ENCODE measurements around the gene CEP89.
"Not testable (repeated sequence)": the region's sequence is repeated elsewhere in the genome, so short reads cannot be mapped to it uniquely, and the experiment has no call there.

The CEP89 gene

DNA sequence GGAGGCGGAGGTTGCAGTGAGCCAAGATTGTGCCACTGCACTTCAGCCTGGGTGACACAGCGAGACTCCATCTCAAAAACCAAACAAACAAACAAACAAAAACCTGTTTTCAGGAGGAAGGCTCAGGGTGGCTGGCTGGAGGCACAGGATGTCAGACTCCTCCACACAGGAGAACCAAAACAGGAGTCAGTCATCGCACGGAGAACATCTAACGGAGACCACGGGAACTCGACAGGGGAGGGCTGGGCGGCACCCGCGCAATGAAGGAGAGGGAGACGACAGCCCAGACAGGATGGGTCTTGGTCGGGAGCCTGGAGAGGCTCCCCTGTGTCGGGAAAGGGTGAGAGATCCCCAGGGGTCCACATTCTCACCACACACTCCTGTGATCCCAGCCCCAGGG is 81.4 kb downstream of the CEP89 start:
- no peak for DNase-seq

DNA sequence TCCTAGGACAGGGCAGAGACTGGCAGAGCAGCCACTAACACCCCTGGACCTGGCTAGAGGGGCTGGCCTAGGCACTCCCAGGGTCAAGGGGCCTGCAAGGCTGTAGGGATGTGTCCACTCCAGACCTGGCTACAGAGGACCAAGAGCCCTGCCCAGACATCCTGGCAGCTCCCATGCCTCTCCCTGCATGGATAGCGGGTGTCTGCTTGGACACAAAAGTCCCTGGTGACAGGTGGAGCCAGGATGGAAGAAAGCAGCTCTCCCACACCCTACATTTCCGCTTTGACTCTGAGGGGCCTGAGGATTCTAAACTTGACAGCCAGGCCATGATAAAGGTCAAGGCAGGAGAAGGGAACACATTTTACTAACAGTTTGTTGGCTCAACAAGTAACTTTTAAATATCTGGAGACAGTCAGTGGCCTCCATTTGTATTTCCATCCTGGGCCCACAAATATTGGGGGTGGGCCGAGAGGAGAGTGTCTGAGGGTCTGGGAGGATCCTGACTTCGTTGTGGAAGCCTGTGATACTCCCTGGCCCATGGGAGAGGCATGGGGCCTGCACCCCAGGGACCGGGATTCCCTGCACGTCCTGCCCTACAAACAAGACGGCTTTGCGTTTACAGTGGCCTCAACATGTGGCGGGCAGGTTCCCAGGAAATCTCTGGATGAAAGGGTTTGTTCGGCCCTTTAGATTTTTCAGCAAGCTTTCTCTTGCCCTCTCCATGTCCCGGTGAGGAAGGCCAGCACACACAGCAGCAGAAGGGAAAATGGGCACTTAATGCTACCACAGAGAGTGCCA is 82.4 kb downstream of the CEP89 start:
- DNase-seq: no peak

DNA sequence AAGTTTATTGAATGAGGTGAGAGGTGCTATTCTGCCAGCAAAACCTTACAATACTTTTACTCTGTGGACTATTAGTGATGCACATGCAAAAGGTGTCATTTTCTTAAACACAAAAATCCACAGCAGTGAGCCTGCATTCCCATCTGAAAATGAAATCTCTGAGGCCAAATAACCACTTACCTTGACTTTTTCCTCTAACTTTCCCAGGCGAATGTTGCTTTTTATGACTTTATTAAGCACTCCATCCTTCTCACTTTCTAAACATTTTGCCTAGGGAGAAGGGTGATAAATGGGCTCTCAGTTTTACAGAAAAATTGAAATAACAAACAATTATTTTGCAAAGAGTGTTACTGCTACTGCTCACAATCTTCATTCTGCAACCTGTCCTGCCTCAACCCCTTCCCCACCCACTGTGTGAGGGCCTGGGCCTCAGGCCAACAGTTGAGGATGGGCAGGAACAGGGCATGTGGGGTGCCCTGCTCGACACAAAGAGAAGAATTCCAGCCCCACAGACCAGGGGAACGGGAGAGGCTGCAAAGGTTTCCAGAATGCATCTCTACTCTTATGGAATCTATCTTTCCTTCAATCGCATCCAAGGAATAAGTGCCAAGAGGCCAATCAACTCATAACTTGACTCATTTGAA is 84.1 kb downstream of the CEP89 start:
- DNase-seq: no peak

- no peak for DNase-seq
Observed at GRCh38 chr19:32886241-32886640, 85.5 kb downstream of the CEP89 start.

DNA sequence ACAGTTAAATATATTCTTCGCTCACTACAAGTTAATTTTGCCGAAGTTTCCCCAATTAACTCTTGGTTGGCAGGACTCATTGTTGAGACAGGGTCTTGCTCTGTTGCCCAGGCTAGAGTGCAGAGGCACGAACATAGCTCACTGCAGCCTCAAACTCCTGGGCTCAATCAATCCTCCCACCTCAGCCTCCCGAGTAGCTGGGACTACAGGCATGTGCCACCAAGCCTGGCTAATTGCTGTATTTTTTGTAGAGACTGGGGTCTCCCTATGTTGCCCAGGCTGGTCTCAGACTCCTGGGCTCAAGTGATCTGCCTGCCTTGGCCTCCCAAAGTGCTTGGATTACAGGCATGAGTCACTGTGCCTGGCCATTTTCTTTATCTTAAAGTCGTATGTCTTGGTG is 86.5 kb downstream of the CEP89 start:
- not testable (repeated sequence) for DNase-seq

DNA sequence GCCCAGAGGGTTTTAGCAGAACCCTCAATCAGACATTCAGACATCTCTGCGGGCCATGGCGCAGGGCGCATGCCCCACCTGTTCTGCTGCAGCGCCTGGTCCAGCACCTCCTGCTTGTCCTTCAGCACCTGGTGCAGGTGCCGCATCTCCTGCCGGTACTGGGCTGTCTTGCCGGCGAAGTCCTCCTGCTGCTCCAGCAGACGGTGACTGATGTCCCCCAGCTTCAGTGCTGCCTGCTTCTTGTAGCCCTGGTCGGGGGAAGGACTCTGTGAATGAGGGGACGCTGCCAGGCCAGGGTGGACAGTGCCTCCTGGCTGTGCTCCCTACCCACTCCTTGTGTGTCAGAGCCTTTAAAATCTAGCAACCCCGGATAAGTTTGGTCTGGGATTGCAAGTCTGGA is 90.0 kb downstream of the CEP89 start:
- DNase-seq: no peak

- no peak for DNase-seq
Observed at GRCh38 chr19:32880622-32881021, 91.1 kb downstream of the CEP89 start.

GRCh38 chr19:32879741-32880140 is 92.0 kb downstream of the CEP89 start:
- no peak for DNase-seq

DNA sequence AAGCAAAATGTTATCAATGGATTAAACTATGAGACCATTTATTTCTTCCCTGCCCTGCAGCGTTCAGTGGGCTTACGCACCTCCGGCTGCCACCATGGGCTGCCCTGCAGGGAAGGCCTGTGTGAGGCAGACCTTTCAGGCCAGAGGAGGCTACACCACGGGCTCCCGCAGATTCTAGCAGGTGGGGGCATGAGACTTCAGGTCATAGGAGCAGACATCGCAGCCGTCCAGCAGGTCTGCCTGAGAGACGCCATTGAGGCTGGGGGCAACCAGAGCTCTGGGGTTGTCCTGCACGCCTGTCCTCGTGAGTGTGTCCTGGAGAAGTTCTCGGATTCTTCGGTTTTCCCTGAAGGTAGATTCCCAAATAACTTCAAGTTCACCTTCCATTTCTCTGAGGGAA is 92.8 kb downstream of the CEP89 start:
- DNase-seq: no peak

DNA sequence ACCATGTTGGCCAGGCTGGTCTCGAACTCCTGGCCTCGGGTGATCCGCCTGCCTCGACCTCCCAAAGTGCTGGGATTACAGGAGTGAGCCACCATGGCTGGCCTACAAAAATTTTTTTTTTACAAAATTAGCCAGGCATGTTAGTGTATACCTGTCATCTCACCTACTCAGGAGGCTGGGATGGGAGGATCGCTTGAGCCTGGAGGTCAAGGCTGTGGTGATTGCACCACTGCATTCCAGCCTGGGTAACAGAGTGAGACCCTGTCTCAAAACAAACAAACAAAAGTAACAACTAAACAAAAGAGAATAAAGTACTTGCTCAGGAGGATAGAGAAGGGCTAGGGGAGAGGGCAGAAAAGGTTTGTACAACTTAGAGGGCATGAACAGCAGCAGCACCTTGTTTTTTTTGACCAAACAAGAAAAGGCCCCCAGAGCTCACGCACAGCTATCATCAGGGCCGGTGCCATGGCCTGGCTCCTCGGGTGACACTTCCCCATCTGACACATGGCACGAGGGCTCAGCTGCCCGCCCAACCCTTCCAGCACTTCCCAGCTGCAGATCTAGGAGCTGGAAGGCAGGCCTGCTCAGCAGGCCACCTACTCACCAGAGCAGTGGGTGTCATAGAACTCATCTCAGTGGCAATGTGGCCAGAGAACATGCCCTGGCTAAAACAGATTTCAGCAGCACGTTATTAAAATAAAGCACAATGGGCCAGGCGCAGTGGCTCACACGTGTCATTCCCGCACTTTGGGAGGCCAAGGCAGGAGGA is 93.6 kb downstream of the CEP89 start:
- no peak for DNase-seq

DNA sequence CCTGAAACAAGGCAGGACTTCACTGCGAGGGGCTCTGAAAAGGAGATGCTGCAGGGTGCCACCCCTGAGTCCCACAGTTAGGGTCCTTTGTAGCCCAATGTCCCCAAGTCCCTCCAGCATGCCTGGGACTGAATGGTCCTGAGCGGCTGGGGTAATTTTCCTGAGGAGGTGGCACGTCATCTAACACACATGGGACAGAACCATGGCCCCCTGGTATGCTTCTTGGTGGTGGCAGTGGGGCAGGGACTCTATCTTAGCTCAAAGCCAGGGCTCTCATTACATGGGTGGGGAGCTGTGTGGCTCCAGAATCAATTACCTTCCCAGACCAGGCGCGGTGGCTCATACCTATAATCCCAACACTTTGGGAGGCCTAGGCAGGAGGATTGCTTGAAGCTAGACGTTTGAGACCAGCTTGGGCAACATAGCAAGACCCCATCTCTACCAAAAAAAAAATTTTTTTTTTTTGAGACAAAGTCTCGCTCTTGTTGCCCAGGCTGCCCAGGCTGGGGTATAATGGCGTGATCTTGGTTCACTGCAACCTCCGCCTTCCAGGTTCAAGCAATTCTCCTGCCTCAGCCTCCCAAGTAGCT is 94.3 kb downstream of the CEP89 start:
- no peak for DNase-seq

- no peak for DNase-seq
Observed at GRCh38 chr19:32876919-32877285, 94.9 kb downstream of the CEP89 start.

GRCh38 chr19:32876236-32876918 is 95.4 kb downstream of the CEP89 start:
- no peak for DNase-seq

- no peak for DNase-seq
Observed at GRCh38 chr19:32875428-32875827, 96.3 kb downstream of the CEP89 start.

- no peak for DNase-seq
Observed at GRCh38 chr19:32874605-32875004, 97.2 kb downstream of the CEP89 start.

DNA sequence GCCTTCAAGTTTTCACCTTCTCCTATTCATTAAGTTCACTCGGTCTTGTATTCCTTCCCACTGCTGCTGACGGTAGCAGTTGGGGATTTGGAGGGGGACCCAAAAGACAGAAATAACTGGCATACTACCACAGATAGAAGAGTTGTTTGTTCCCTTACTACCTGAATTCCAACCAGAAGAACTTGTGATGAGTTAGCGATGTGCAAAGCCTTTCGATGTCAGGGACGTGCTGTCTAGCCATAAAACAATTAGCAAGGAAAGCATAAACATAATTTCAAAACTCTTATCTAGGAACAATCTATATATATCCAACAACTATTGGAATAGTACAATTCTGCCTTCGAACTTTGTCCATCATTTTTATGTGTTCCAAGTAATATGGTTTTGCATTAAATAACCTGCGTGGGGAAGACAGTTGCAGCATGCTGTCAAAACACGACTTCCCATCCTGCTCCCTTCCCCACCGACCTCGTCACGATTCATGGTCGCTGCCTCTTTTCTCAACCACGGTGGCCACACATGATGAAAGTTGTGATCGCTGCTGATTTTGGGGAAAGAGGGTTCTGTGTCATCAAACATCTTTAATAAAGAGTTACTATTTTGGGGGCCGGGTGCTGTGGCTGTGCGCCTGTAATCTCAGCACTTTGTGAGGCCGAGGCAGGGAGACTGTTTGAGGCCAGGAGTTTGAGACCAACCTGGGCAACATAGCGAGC is 98.4 kb downstream of the CEP89 start:
- no peak for DNase-seq

DNA sequence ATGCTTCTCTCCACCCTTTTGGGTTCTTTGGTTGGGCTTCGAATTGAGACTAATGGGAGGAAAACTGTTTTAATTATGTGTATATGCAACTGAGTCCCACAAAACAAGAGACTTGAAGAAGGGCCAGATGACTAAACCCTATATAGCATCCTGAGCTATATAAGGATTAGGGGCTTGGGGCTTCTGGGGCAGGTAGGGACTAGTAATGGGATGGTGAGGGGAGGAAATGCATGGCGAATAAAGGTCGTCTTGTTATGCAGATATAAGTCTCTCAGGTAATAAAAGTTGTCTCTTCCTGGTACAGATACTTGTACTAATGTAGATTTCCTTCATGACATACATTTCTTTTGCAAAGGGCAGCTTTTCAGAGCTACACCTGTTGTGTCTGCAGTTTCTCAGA is 99.4 kb downstream of the CEP89 start:
- DNase-seq: no peak

DNA sequence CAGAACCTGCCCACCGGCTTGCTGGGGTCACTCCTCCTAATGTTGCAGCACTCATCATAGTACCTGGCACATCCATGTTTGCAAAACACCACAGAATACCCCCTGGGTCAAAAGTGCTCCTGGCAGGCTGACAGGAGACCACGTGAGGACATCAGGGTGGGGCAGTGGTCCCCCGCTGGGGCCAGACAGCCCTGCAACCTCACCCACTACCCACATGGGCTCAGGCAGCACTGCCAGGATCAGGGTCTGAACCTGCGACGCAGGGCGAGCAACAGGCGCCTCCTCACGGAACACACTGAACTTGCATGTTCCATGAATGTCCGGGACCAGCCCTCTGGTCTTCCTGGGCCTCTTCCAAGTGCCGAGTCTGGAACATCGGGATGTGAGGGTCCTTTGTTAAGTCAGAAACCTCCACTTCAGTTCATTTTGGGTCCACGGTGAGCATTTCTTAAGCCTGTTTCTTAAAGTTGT is 100.7 kb downstream of the CEP89 start:
- DNase-seq: no peak

- DNase-seq: no peak
Observed at GRCh38 chr19:32869966-32870573, 101.7 kb downstream of the CEP89 start.

DNA sequence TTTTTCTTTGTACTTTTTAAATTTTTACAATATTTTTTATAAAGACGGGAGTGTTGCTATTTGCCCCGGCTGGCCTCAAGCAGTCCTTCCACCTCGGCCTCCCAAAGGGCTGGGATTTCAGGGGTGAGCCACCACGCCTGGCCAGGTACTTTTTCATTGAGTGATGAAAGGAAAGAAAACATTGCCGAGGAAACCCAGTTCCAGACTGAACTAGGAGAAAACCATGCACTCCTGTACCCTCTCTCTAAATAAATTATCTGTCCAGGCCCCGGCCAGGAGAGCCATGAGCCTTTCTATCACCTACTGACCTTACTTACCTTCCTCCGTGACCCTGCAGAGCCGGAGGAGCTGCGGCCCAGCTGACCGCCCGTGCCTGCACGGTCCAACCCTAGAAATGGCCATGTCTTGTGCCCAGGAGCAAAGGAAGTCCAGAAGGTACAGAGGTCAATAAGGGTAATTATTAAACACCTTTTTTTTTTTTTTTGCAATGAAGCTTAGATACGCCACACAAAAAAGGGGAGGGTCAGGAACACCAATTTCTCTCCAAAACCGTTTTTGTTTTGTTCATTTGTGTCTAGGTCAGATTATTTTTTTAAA is 102.3 kb downstream of the CEP89 start, which contains the start of gene SLC7A9:
Gene SLC7A9, minus strand, starts transcription at position 399 of the 597 bp plus-strand sequence. CDS start 1,233 bp downstream, outside the sequence.
- DNase-seq: no peak

All from stimulated activated CD4-positive, alpha-beta T cell treated with anti-CD3 and anti-CD28 coated beads, Interleukin-4, amount 100 ng/mL, for 4 hours (primary cell).